ENCODE measurements around the gene SORCS2.

The SORCS2 gene

DNA sequence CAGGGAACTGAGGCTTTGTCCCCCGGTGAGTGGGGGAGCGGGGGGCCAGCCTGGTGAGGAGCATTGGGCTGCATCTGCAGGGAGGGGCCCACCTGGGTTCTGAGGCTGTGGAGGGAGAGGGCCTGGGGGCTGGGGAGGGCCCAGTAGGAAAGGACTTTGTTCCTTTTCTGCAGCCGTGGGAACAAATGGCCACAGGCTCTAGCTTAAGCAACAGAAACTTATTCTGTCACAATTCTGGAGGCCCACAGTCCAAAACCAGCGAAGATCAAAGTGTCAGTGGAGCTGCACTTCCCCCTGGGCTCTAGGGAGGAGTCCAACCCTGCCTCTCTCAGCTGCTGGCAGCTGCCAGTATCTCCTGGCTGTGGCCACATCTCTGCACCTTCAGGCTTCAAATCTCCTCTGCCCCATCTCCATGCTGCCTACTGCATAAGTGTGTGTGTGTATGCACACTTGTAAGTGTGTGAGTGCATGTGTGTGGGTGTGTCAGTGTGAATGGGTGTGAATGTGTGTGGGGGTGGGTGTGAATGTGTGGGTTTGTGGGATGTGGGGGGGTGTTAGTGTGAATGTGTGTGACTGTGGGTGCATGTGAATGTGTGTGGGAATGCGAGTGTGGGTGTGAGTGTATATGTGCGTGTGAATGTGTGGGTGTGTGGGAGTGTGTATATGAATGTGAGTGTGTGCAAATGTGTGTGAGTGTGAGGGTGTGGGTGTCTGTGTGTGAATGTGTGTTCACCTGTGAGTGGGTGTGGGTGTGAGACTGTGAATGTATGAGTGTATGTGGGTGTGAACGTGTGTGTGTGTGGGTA lies 446.8 kb downstream of the SORCS2 start:
- no peak overlapping the region for H3K27ac ChIP-seq (ENCODE audit: low read depth, low read length)

DNA sequence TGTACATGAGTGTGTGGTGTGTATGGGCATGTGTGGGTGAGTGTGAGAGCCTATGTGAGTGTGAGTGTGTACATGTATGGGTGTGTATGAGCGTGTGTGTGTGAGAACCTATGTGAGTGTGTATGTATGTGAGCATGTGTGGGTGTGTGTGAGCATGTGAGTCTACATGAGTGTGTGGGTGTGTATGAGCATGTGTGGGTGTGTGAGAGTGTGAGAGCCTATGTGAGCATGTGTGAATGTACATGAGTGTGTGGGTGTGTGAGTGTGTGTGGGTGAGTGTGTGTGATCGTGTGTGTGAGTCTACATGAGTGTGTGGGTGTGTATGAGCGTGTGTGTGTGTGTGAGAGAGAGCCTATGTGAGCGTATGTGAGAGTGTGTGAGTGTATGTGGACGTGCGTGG lies 447.8 kb downstream of the SORCS2 start:
- Histone ChIP-seq H3K79me2 (ENCODE audit: control insufficient read depth, low read length) (no peaks in the 10 kb centered on the region), H3K4me1 (ENCODE audit: control insufficient read depth, low read length) (no peaks in the 10 kb centered on the region), H3F3A (ENCODE audit: control insufficient read depth, insufficient read depth) (no peaks in the 10 kb centered on the region), H3K27me3 (ENCODE audit: control insufficient read depth, low read length) (peaks cover 3% of the 10 kb centered on the region; the same call in 1 of the 2 replicates), H3K27ac (ENCODE audit: low read depth, low read length) (no peak overlapping the region), H4K20me1 (ENCODE audit: control insufficient read depth, insufficient read depth, low read depth, low read length) (no peaks in the 10 kb centered on the region), H3K4me2 (ENCODE audit: low read length) (no peak overlapping the region), H3K9me3 (ENCODE audit: control insufficient read depth, insufficient read depth, low read length) (no peaks in the 10 kb centered on the region), H3K4me3 (ENCODE audit: low read length) (no peak overlapping the region), H3K9me2 (replicated peaks; ENCODE audit: control insufficient read depth, low read length) (no peaks in the 10 kb centered on the region), H3K36me3 (ENCODE audit: control insufficient read depth, low read length) (no peaks in the 10 kb centered on the region)
- TF ChIP-seq, protein P1, sequence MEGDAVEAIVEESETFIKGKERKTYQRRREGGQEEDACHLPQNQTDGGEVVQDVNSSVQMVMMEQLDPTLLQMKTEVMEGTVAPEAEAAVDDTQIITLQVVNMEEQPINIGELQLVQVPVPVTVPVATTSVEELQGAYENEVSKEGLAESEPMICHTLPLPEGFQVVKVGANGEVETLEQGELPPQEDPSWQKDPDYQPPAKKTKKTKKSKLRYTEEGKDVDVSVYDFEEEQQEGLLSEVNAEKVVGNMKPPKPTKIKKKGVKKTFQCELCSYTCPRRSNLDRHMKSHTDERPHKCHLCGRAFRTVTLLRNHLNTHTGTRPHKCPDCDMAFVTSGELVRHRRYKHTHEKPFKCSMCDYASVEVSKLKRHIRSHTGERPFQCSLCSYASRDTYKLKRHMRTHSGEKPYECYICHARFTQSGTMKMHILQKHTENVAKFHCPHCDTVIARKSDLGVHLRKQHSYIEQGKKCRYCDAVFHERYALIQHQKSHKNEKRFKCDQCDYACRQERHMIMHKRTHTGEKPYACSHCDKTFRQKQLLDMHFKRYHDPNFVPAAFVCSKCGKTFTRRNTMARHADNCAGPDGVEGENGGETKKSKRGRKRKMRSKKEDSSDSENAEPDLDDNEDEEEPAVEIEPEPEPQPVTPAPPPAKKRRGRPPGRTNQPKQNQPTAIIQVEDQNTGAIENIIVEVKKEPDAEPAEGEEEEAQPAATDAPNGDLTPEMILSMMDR (IDR thresholded peaks at IDR 0.05; ENCODE audit: low read depth, low read length, poor library complexity, severe bottlenecking): no peak
- no peak for TF ChIP-seq EZH2phosphoT487 (IDR thresholded peaks at IDR 0.05; ENCODE audit: borderline replicate concordance, low read length)

More for the DNA sequence above, 446.8 kb downstream of the SORCS2 start:
- Histone ChIP-seq H3K36me3 (ENCODE audit: control insufficient read depth, low read length) (no peaks in the 10 kb centered on the region), H4K20me1 (ENCODE audit: control insufficient read depth, insufficient read depth, low read depth, low read length) (no peaks in the 10 kb centered on the region), H3K9me3 (ENCODE audit: control insufficient read depth, insufficient read depth, low read length) (no peaks in the 10 kb centered on the region), H3K27me3 (ENCODE audit: control insufficient read depth, low read length) (peaks cover 1% of the 10 kb centered on the region; the same call in 1 of the 2 replicates), H3K4me3 (ENCODE audit: low read length) (no peak overlapping the region), H3F3A (ENCODE audit: control insufficient read depth, insufficient read depth) (no peaks in the 10 kb centered on the region), H3K4me1 (ENCODE audit: control insufficient read depth, low read length) (no peaks in the 10 kb centered on the region), H3K4me2 (ENCODE audit: low read length) (no peak overlapping the region), H3K9me2 (replicated peaks; ENCODE audit: control insufficient read depth, low read length) (no peaks in the 10 kb centered on the region), H3K79me2 (ENCODE audit: control insufficient read depth, low read length) (no peaks in the 10 kb centered on the region)
- TF ChIP-seq, protein P1 (IDR thresholded peaks at IDR 0.05; ENCODE audit: low read depth, low read length, poor library complexity, severe bottlenecking): no peak
- no peak for TF ChIP-seq EZH2phosphoT487 (IDR thresholded peaks at IDR 0.05; ENCODE audit: borderline replicate concordance, low read length)

DNA sequence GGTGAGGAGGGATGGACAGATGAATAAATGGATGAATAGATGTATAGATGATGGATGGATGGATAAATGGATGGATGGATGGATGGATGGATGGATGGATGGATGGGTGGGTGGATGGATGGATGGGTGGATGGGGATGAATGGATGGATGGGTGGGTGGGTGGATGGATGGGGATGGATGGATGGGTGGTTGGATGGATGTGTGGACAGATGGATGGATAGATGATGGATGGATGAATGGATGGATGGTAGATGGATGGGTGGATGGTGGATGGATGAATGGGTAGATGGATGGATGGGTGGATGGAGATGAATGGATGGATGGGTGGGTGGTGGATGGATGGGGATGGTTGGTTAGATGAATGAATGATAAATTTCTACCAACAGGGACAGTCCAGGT lies 449.4 kb downstream of the SORCS2 start:
- no peak for TF ChIP-seq EZH2phosphoT487 (IDR thresholded peaks at IDR 0.05; ENCODE audit: borderline replicate concordance, low read length)
- TF ChIP-seq, protein P1 (IDR thresholded peaks at IDR 0.05; ENCODE audit: low read depth, low read length, poor library complexity, severe bottlenecking): no peak

More for the DNA sequence above, 449.4 kb downstream of the SORCS2 start:
- Histone ChIP-seq H3K4me2 (ENCODE audit: low read length) (no peak overlapping the region), H3K27ac (ENCODE audit: low read depth, low read length) (no peak overlapping the region), H3K36me3 (ENCODE audit: control insufficient read depth, low read length) (no peaks in the 10 kb centered on the region), H3K79me2 (ENCODE audit: control insufficient read depth, low read length) (no peaks in the 10 kb centered on the region), H3K4me3 (ENCODE audit: low read length) (no peak overlapping the region), H4K20me1 (ENCODE audit: control insufficient read depth, insufficient read depth, low read depth, low read length) (no peaks in the 10 kb centered on the region), H3F3A (ENCODE audit: control insufficient read depth, insufficient read depth) (no peaks in the 10 kb centered on the region), H3K27me3 (ENCODE audit: control insufficient read depth, low read length) (peaks cover 3% of the 10 kb centered on the region; the same call in 1 of the 2 replicates), H3K9me3 (ENCODE audit: control insufficient read depth, insufficient read depth, low read length) (no peaks in the 10 kb centered on the region), H3K9me2 (replicated peaks; ENCODE audit: control insufficient read depth, low read length) (no peaks in the 10 kb centered on the region), H3K4me1 (ENCODE audit: control insufficient read depth, low read length) (no peaks in the 10 kb centered on the region)

All from DOHH2 (cell line).